ENCODE results near the gene CHRM4. TPM values are rescaled to one million over a fixed set of nuclear protein-coding genes. Genes with fewer than 3 reads are reported as not detected.
"Not testable (repeated sequence)": the region's sequence is repeated elsewhere in the genome, so short reads cannot be mapped to it uniquely, and the experiment has no call there.

Gene CHRM4
- total RNA-seq, 1 donor from 2014 or later, result 0.19 TPM

- DNase-seq (ENCODE audit: low read depth), result no peak
These were observed 8.8 kb downstream of the CHRM4 start for GRCh38 chr11:46382646-46383403.

- no peak for DNase-seq (ENCODE audit: low read depth)
These were observed 9.5 kb downstream of the CHRM4 start for GRCh38 chr11:46381819-46382645.

GRCh38 chr11:46381048-46381818, 10.3 kb downstream of the CHRM4 start, which contains the start of gene MDK:
Gene MDK, plus strand, starts transcription at chr11:46381669. Its CDS starts 389 bp downstream, at chr11:46382058.
- no peak for DNase-seq (ENCODE audit: low read depth)

GRCh38 chr11:46380340-46381047, 11.1 kb downstream of the CHRM4 start:
- no peak for DNase-seq (ENCODE audit: low read depth)

GRCh38 chr11:46379482-46380293, 11.9 kb downstream of the CHRM4 start:
- not testable (repeated sequence) for DNase-seq (ENCODE audit: low read depth)

- DNase-seq (ENCODE audit: low read depth), result no peak
These were observed 12.6 kb downstream of the CHRM4 start for GRCh38 chr11:46378811-46379481.

GRCh38 chr11:46378296-46378695, 13.3 kb downstream of the CHRM4 start:
- no peak for DNase-seq (ENCODE audit: low read depth)

- DNase-seq (ENCODE audit: low read depth), result no peak
These were observed 13.7 kb downstream of the CHRM4 start for GRCh38 chr11:46377831-46378230.

- no peak for DNase-seq (ENCODE audit: low read depth)
These were observed 14.3 kb downstream of the CHRM4 start for GRCh38 chr11:46377290-46377689.

GRCh38 chr11:46376258-46377050, 15.1 kb downstream of the CHRM4 start:
- no peak for DNase-seq (ENCODE audit: low read depth)

GRCh38 chr11:46375392-46376101, 16.0 kb downstream of the CHRM4 start:
- no peak for DNase-seq (ENCODE audit: low read depth)

GRCh38 chr11:46374815-46375214, 16.8 kb downstream of the CHRM4 start:
- DNase-seq (ENCODE audit: low read depth), result no peak

- DNase-seq (ENCODE audit: low read depth), result no peak
These were observed 17.5 kb downstream of the CHRM4 start for GRCh38 chr11:46373787-46374740.

- not testable (repeated sequence) for DNase-seq (ENCODE audit: low read depth)
These were observed 19.1 kb downstream of the CHRM4 start for GRCh38 chr11:46372501-46372900.

GRCh38 chr11:46372086-46372485, 19.5 kb downstream of the CHRM4 start:
- DNase-seq (ENCODE audit: low read depth), result no peak

GRCh38 chr11:46371262-46371661, 20.3 kb downstream of the CHRM4 start:
- not testable (repeated sequence) for DNase-seq (ENCODE audit: low read depth)

GRCh38 chr11:46370253-46370652, 21.3 kb downstream of the CHRM4 start:
- no peak for DNase-seq (ENCODE audit: low read depth)
